GM19324 (cell line): ENCODE data around the gene MFSD2A.
A peak's percentile ranks its signal among the peaks of the same experiment; 100 is the strongest.
"Not testable (repeated sequence)": the region's sequence is repeated elsewhere in the genome, so short reads cannot be mapped to it uniquely, and the experiment has no call there.

Experiments
- ATAC-seq: cut with Tn5 transposase; IDR thresholded peaks from one replicate; pipeline ENCODE4 v1.9.1; 2021; ENCODE audit warnings: mild to moderate bottlenecking, moderate library complexity; ENCODE audit not compliant: unreplicated experiment, low FRiP score

The MFSD2A gene

DNA sequence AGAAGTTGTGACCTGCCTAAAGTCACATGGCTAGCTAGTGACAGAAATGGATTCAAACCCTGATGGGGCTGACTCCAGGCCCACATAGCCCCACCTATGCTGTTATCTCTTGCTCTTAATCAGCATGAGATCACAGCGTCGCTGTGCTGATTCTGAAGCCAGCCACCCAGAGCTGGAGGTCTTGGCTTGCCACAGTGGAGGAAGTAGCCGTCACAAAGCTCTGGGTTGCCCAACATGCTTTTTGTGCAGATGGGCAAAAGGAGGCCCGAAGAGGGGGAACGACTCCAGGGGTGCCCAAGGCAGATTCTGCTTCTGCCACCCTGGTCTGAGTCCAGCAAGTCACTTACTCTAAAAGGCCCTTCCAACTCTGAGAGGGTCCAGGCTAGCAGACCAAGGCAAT lies 14.7 kb upstream of the MFSD2A start:
- no peak for ATAC-seq

DNA sequence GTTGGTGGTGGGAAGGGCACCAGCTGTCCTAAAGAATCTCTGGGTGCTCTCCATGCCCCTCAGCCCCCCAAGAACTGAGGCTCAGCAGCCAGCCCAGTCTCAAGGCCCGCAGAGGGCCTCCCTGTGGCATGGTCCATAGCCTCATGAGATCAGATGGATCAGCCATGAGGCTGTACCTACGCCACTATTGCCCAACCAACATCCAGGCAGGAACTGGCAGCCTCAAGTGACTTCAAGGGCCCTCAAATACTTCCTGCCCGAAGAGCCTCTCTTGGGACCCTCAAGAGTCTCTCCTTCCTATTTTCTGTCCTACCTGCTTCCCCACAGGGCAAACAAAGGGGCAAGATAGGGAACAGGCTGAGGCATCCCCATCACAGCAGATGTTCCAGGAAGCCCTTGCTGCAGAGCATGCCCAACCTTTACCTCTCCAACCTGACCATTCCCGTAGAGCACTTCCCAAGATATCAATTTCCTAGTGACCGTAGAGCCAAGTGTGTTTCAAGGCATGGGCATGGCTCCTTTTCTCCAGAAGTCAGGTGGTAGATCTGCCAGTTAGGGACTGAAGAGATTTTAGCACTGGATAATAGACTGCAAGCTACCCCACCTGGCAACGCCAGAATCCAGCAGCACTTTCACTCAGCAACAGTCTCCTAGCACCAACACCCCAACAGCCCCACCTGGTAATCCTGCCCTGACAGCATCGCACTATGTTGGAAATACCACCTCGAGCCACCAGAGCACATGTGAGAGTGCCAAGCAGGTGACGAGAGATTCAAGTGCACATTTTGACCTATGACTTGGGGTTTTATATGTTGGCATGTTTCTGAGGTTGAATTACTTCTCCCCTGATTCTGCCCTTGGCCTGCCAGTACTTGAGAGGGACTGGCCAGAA lies 13.7 kb upstream of the MFSD2A start:
- no peak for ATAC-seq

DNA sequence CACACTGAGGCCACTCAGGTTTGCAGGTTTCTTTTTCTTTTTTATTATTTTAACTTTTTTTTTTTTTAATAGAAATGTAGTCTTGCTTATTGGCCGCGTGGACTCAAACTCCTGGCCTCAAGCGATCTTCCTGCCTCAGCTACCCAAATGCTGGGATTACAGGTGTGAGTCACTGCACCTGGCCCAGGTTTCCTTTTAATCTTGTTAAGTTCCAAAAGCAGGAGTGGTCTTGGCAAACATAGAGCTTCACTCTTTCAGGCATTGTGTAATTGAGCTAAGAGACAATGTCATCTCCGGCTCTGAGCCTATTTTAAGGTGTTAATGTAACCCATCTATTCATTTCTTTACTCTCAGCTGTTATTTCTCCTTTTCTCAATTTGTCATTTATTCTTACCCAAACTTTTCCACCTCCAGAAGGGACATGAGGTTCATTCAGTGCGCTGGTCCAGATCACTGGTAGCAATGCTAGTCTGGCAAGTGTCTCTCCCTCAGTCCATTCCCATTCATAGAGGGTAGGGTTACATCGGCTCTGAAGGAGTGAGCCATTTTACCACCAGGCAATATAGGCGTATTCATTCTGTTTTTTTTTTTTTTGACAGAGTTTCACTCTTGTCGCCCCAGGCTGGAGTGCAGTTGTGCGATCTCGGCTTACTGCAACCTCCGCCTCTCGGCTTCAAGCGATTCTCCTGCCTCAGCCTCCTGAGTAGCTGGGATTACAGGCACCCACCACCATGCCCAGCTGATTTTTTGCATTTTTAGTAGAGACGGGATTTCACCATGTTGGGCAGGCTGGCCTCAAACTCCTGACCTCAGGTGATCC lies 11.3 kb upstream of the MFSD2A start:
- no peak for ATAC-seq

DNA sequence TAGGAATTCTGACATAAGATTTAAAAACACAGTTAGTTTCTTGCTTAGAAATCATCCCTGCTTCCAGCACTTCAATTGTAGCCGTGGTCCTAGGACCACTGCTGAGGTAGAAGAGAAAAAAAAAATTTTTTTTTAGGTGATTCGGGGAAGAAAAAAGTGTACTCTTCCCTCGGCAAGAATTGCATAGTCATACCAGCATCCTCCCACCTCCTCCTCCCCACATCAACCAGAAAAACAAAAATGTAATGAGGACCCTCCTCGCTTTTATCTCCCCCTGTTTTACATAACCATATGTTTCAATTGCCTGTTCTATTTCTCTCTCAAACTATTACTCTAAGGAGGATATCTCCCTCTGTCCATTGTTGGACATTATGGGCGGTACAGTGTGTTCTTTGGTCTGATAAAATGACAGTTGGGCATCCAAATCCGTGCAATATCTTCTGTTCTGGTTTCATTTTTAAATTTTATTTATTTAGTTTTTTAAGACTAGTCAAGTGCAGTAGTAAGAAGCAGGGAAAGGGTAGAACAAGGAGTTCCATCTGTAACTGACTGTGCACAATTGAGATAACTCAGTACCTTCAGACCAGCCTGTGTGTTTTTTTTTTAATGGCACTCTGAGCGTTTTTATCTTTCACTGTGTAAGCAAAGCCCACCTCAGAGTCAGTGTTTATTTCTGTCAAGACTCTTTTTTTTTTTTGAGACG lies 10.4 kb upstream of the MFSD2A start:
- no peak for ATAC-seq

DNA sequence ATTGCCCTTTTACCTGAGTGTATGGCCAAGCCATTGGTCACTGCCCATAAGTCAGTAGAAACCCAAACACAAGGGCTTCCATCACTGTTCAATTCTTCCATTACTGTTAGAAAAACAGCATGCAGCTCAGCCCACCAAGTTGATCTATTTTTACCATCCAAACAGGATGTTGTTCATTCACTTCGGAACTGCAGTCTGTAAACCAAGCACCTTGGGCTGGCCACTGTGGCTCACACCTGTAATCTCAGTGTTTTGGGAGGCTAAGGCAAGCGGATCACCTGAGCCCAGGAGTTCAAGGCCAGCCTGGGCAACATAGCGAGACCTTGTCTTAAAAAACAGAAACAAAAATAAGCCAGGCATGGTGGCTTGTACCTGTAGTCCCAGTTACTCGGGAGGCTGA lies 8.7 kb upstream of the MFSD2A start:
- no peak for ATAC-seq

DNA sequence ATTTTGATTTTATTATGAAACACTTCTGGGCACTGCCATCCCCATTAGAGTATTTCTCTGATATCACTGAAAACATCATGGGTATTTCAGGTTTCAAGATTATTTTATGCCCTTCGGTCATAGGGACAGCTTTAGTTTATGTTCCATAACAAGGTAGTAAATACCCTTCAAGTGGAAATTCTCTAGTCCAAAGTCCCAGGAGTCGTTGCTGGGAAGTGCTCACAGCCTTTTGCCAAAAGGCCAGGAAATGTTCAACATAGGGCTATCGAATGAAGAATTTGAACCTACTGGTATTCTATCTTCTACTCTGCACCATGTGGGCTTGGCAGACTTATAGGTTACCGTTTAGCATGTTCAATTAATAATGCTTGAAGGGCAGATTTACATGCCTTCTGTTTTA lies 7.7 kb upstream of the MFSD2A start:
- no peak for ATAC-seq

DNA sequence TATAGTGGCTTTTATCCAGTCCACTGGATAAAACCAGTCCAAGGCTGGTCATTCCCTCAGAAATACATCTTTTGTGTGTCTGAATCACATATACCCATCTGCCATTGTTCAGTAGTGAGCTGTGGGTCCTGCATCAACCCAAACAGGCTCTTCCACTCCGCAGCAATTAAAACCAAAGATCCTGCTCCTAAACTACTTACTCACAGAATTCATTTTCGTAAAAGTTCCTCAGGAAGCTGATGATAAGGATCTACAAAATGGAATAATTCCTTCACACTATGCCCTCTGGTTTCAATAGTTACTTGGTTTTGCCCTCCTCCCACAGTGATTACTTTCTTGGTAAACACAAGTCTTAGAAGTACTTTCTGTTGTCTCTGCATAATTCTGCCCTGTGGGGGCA lies 5.1 kb upstream of the MFSD2A start:
- ATAC-seq: no peak

DNA sequence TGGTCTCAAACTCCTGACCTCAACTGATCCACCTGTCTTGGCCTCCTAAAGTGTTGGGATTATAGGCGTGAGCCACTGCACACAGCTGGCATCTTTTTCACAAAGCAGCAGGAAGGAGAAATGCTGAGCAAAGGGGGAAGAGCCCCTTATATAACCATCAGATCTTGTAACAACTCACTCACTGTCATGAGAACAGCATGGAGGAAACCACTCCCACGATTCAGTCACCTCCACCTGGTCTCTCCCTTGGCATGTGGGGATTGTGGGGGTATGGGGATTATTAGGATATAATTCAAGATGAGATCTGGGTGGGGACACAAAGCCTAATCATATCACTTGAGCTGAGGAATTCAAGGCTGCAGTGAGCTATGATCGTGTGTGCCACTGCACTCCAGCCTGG lies 3.0 kb upstream of the MFSD2A start:
- ATAC-seq: no peak

DNA sequence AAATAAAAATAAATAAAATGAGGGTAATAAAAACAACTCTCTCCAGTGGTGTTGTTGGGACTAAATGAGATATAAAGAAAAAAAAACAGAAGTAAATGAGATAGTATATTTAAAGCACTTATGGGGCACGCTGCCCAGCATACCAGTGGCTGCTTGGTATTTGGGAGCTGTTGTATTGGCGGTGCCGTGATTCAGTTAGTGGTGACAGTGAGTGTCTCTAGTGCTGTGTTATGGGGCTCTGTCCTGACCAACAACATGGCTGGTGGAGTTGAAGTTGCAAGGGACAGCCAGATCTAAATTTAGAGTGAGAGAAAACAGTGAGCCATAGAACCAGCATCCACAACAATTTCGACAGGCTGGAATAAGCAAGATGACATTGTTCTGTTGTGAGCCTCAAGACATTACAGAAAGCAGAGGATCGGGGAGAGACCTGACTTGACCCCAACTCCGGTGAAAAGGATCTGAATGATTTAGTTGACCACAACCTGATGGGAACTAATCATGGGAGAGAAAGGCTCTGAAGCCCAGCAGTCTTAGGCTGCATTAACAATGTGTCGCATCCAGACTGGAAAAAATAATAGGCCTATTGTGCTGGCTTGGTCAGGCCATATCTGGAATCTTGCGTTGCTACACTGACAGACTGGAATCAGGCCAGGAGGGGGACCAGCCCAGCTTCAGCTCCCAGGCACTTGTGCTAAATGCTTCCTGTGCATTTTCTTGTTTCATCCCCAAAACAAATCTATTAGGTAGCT lies 2.4 kb upstream of the MFSD2A start:
- no peak for ATAC-seq

DNA sequence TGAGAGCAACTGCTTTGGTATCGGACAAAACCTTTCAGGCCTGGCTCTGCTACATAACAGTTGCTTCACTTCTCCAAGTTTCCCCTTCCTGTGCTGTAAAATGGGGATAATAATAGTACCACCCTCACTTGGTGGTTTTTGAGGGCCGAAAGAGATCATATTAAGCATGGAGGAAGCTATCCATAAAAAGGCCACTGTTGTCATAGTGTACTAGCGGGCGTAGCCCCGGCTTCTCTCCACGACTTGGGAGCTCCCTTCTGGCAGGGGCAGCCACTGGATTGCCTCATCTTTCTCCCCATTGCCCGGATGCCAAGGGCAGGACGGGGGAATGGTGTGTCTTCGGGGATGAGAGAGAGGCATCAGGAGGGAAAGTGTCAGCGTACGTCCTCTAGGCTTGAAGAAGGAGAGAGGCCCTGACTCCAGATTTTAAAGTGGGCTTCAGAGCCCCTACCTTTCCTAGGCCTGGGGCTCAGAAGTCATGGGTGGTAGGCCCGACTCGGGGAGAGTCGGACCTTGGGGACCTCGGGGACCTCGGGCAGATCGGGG lies 548 bp upstream of the MFSD2A start:
- no peak for ATAC-seq

DNA sequence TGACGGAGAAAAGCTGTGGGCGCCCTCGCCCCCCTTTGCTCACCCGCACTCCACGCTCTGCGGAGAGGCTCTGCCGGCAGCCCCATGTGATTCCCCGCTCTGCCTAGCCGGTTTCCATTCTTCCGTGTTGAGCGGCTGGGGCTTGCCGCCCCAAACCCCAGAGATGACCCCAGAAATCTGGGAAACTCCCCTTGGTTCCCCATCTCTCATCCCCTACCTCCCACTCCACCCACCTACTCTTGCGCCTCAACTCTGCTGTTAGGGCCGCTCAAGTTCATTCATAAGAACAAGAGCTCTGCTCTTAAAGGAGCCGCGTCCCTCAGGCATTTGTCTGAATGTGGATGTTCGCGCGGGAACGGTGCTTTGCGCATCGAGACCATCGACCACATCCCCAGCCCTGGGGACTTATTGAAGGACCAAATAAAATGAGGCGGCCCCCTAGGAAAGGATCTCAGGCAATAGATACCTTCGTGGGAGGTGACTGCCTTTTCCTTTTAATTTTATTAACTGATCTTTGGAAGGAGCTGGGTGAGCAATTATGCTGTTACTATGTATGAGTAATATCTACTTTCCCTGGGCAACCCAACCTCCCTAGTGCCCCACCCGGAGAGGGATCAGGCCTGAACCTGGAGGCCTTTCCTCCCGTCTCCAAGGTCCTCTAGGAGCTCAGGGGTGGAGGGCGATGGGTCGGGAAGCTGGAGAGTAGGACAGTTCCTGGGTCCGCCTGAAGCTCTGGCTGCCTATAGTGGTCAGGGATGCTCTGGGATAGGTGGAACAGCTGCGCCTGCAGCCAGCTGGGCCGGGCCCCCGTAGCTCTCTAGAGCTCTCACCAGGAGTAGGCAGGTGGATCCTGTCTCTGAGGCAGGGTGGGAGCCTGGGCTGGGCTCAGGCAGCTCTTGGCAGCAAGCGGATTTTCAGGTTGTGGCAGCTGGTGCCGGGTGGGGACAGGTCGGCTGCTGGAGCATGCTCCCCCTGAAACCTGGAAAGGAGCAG lies 898 bp downstream of the MFSD2A start:
- ATAC-seq: peak; percentile 8

DNA sequence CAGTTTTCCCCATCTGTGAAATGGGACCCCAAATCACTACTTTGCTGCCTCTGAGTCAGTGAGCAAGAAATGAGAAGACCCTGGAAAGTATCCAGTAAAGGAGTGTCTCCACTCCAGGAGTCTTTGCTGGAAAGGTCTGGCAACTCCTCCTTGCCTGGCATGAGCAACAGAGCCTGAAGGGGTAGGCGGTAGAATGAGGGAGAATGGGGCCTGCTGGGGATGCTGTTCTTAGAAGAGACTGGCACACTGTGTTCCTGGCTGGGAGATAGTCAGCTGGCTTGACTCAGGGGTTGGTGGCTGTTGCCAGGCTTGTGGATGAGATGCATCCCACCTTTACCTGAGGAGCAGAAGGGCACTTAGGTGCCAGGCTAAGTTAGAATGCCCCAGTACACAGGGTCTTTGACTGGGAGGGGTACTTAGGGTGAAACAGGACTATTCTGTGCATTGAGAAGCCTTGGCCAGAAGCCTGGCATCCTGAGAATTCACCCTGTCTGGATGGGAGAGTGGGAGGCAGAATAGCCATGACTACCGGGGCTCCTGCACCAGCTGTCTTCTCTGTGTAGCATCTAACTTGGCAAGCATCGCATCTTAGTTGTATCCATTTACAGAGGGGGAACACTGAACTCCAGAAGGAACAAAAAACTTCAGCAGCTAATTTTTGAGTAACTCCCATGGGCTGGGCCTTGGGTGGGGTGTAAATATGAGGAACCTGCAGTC lies 2.5 kb downstream of the MFSD2A start:
- ATAC-seq: no peak

DNA sequence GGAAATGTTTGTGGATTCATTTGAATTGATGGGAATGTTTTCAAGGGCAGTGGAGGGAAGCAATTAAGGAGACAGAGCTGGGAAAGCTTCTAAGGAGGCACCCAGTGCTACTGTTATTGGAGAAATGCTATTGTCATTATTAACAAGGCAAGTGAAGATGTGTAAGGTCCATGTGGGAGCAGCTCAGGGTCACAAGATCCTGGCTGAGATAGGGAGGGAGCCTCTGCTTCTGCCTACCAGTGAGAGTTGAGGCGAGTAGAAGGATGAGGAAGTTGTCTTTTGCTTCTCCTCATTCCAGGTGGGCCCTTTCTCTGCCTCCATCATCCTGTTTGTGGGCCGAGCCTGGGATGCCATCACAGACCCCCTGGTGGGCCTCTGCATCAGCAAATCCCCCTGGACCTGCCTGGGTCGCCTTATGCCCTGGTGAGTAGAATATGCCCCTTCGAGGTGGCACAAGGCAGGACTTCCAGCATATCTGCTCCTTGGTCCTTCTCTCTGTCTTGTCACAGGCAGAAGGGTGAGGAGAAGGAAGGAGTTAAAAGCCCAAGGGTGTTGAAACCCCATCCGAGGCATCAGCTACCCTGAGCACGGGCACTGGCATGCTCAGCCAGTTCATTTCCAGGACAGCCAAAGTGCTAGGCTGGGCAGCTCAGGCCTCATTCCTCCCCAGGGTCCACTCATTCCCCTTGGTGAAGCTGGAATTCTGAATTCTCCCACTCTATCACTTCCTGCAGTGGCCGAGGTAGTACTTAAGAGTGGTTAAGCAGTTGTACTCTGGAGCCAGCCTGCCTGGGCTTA lies 3.7 kb downstream of the MFSD2A start:
- ATAC-seq: no peak

DNA sequence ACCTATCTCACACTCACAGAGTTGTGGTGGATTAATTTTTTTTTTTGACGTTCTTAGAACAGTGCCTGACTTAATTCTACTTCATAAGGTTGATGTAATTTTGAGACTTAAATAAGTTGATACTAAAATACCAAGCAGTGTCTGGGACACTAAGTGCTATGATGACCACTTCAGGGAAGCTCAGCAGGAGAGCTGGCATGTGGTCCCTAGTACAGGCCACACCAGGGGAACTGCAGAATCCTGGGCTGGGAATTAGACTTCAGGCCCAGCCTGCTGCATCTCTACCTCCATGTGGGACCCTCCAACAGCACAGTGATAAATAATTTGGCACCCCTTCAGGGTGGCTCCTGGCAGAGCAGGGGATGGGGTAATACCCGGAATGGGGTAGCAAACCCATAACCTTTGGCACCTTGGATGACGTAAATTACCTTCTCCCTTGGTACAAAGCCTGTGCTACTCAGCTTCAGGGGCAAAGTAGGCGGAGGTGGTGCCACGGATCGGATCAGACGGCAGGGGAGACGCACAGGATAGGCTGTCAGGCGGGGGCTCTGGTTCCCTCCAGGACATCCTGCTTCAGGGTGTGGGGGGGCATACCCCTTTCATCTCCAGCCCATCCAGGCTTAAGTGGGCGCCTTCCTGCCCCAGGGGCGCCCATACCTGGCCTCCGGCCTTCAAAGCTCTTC lies 4.8 kb downstream of the MFSD2A start:
- ATAC-seq: no peak

DNA sequence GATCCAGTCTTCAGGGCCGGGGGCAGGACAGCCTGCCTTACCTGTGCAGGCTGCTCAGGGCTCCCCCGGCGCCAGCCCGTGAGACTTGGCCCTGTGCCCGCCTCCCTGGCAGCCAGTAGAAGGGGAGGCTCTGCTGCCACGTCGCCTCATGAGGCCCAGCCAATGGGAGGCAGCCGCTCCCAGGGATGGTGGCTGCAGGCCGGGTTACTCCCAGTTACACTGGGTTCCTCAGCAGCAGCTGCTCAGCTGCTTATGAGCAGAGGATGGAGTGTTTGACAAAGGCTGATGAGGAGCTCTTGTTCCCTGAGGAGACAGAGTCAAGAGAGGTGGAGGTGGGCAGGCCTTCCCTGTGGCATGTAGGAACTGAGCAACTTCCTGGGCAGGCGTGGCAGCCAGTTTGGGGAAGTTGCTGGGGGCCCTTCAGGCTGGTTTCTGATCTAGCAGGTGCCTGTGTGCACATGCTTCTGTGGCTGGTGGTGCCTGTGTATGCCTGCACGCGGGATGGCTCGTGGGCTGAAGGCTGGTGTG lies 5.5 kb downstream of the MFSD2A start:
- peak; percentile 69 for ATAC-seq

DNA sequence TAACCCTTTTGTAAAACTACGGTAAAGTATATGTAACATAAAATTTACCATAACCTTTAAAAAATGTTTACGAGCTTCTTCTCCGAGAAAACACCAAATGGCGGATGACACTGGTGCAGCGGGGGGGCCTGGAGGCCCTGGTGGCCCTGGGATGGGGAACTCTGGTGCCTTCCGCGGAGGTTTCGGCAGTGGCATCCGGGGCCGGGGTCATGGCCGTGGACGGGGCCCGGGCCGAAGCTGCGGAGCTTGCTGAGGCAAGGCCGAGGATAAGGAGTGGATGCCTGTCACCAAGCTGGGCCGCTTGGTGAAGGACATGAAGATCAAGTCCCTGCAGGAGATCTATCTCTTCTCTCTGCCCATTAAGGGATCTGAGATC lies 7.5 kb downstream of the MFSD2A start:
- no peak for ATAC-seq

DNA sequence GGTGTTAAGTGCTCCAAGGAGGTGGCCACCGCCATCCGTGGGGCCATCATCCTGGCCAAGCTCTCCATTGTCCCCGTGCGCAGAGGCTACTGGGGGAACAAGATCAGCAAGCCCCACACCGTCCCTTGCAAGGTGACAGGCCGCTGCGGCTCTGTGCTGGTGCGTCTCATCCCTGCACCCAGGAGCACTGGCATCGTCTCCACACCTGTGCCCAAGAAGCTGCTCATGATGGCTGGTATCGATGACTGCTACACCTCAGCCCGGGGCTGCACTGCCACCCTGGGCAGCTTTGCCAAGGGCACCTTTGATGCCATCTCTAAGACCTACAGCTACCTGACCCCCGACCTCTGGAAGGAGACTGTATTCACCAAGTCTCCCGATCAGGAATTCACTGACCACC lies 8.0 kb downstream of the MFSD2A start:
- ATAC-seq: not testable (repeated sequence)
